ENCODE data around the gene S100A11.
"Not testable (repeated sequence)": the region's sequence is repeated elsewhere in the genome, so short reads cannot be mapped to it uniquely, and the experiment has no call there.

S100A11 gene
- long read RNA-seq, donor 1, transcript S100A11-201 (3 exons, 594 nt): major isoform, 202 of 218 reads
- long read RNA-seq, donor 1, partial matches to known transcripts: 16 of 218 reads
- long read RNA-seq, donor 1, other reads (novel, unspliced or antisense): 0 of 218 reads
- long read RNA-seq, donor 2, transcript S100A11-201 (3 exons, 594 nt): major isoform, 118 of 125 reads
- long read RNA-seq, donor 2, partial matches to known transcripts: 7 of 125 reads
- long read RNA-seq, donor 2, other reads (novel, unspliced or antisense): 0 of 125 reads
- long read RNA-seq, donor 3, transcript S100A11-201 (3 exons, 594 nt): major isoform, 110 of 116 reads
- long read RNA-seq, donor 3, partial matches to known transcripts: 6 of 116 reads
- long read RNA-seq, donor 3, other reads (novel, unspliced or antisense): 0 of 116 reads
- long read RNA-seq, donor 4, transcript S100A11-201 (3 exons, 594 nt): major isoform, 152 of 161 reads
- long read RNA-seq, donor 4, partial matches to known transcripts: 9 of 161 reads
- long read RNA-seq, donor 4, other reads (novel, unspliced or antisense): 0 of 161 reads
- long read RNA-seq, donor 5, transcript S100A11-201 (3 exons, 594 nt): major isoform, 227 of 251 reads
- long read RNA-seq, donor 5, partial matches to known transcripts: 19 of 251 reads
- long read RNA-seq, donor 5, other reads (novel, unspliced or antisense): 5 of 251 reads
- long read RNA-seq, donor 6, transcript S100A11-201 (3 exons, 594 nt): major isoform, 180 of 194 reads
- long read RNA-seq, donor 6, partial matches to known transcripts: 14 of 194 reads
- long read RNA-seq, donor 6, other reads (novel, unspliced or antisense): 0 of 194 reads
- long read RNA-seq, donor 7, transcript S100A11-201 (3 exons, 594 nt): major isoform, 240 of 284 reads
- long read RNA-seq, donor 7, partial matches to known transcripts: 36 of 284 reads
- long read RNA-seq, donor 7, other reads (novel, unspliced or antisense): 8 of 284 reads
- long read RNA-seq, donor 8, transcript S100A11-201 (3 exons, 594 nt): major isoform, 175 of 190 reads
- long read RNA-seq, donor 8, partial matches to known transcripts: 15 of 190 reads
- long read RNA-seq, donor 8, other reads (novel, unspliced or antisense): 0 of 190 reads

- DNase-seq: peak; percentile 85
Observed at GRCh38 chr1:152036267-152037216, at the start of gene S100A11. S100A11 (minus strand) TSS chr1:152037004; CDS start chr1:152036915, 89 bp downstream.

- no peak for DNase-seq
Observed at GRCh38 chr1:152084853-152085252, 48.0 kb upstream of the S100A11 start.

GRCh38 chr1:152081026-152081425 lies 44.2 kb upstream of the S100A11 start:
- not testable (repeated sequence) for DNase-seq

- not testable (repeated sequence) for DNase-seq
Observed at GRCh38 chr1:152080494-152080893, 43.7 kb upstream of the S100A11 start.

- no peak for DNase-seq
Observed at GRCh38 chr1:152078831-152079441, 42.1 kb upstream of the S100A11 start.

- DNase-seq: no peak
Observed at GRCh38 chr1:152072311-152072710, 35.5 kb upstream of the S100A11 start.

GRCh38 chr1:152071123-152071522 lies 34.3 kb upstream of the S100A11 start:
- no peak for DNase-seq

- DNase-seq: no peak
Observed at GRCh38 chr1:152067929-152068328, 31.1 kb upstream of the S100A11 start.

- DNase-seq: no peak
Observed at GRCh38 chr1:152067150-152067549, 30.3 kb upstream of the S100A11 start.

GRCh38 chr1:152061952-152062351 lies 25.1 kb upstream of the S100A11 start:
- DNase-seq: no peak

- DNase-seq: no peak
Observed at GRCh38 chr1:152053375-152053774, 16.6 kb upstream of the S100A11 start.

GRCh38 chr1:152052606-152053005 lies 15.8 kb upstream of the S100A11 start:
- DNase-seq: peak; percentile 52

GRCh38 chr1:152050886-152051675 lies 14.3 kb upstream of the S100A11 start:
- DNase-seq: no peak

- DNase-seq: no peak
Observed at GRCh38 chr1:152049291-152050083, 12.7 kb upstream of the S100A11 start.

GRCh38 chr1:152048416-152049009 lies 11.7 kb upstream of the S100A11 start:
- DNase-seq: peak; percentile 82

GRCh38 chr1:152047730-152048415 lies 11.1 kb upstream of the S100A11 start:
- DNase-seq: peak; percentile 80

GRCh38 chr1:152047413-152047729 lies 10.6 kb upstream of the S100A11 start:
- no peak for DNase-seq

- DNase-seq: no peak
Observed at GRCh38 chr1:152044386-152044785, 7.6 kb upstream of the S100A11 start.

All from right kidney (tissue), 9 donors.